Fibroblast of skin of back (primary cell): ENCODE results near the gene C6orf47.

Source experiments
- DNase-seq: peaks from one replicate; pipeline ENCODE4 v3.0.0-alpha.2; 2013

Gene C6orf47

DNA sequence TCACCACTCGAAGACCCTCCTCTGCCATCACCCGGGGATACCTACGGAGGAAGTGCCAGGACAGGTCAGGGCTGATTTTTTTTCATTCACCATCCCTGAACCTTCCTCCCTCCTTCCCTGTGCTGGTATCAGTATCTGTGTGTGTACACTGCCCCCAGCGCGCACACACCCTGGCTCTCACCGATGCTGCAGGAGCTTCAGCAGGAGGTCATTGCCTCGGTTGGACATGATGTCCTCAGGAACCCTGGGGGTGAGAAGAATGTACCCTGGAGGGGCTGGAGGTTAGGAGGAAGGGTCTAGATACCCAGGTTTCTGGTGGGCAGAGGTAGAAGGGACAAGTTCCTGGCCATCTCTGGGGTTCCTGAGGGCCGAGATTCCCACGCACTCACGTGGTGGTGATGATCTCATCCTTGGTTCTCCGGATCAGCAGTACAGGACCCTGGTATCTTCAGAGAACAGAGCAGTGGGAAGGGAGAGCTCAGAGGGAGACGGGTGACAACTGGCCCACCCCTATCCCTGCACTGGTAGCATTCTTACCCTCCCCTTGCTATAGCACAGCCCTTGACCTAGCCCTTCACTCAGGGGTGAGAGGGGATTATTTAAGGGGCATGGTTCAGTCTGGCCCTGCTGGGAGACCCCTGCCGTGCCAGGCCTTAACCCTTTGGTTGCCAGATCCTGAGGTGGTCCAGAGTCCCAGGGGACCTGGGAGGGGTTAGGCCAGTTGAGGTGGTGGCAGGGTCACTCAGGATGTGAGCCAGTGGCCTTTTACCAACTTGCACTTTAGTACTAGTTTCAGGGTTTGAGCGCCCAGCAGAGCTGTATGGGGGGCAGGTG lies 27.5 kb upstream of the C6orf47 start:
- DNase-seq: no peak

DNA sequence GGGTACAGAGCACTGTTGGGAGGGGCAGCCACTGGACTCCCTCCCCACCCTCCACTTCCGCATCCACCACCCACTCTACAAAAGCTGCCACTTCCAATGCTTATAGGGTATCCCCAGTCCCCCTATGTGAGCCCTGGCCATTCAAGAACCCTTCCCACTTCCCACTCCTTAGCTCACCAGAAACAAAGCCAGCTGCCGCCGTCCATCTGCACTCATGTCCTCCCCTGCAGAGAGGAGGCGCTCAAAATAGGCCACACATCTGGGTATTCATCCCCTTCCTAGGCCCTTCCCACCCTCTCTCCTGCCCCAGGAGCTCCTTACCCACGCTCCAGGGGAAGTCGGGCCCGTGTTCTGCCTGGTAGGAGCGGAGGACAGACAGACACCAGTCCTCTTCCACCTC lies 26.7 kb upstream of the C6orf47 start:
- DNase-seq: no peak

DNA sequence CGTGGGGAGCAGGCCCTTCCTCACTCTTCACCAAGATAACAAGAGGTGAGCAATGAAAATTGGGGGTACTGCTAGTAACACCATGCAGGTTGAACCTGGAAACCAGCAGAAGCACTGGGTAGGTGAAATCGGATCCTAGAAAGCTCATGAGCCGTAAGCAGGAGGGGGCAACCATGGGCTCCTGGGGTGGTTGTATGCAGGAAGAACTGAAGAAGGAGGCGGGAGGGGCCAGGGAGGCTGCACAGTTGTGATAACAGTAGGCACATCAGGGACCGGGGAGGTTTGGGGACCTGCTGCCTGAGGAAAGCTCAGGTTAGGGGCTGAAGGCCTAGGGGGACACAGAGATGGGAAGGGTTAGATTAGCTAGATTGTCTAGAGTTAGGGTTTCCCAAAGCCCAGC lies 25.9 kb upstream of the C6orf47 start:
- DNase-seq: no peak

DNA sequence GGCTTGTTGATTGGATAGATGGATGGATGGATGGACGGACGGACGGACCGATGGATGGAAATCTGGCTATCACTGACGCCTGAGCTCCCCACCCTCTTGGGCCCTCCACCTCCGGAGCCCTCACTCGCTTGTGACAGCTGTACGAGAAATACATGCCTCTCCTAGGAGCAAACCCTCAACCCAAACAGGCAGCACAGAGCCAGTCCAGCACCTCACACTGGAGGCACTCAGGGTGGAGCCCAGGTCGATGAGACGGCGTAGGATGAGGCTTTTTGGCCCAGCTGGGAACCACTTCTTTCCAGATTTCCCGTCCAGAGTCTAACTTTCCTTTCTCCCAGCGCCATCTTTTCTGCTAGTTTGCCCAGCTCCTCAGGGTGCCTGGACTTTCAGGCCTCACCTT lies 23.0 kb upstream of the C6orf47 start:
- no peak for DNase-seq

DNA sequence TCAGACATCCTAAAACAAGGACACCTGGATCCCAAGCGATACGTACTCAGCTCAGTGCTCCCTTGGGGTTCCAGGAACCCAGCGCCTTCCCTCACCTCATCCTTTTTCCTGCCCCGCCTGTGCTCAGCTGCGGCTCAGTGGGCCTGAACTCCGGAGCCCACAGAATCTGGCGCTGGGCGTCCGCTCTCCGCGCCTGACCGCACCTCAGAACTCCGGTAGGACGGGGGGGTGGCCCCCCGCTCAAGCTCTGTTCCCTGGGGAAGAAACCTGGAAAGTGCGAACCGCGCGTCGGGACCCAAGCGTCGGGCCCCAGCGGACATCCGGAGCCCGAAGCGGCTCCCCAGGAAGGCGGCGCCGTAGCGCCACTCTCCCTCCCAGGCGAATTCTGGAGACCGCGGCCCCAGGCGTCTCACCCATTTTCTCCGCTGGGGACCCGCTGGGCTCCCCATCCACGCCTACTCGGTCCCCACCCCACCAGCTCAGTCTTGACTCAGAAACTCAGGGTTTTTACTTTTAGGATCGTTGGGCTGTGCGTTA lies 20.6 kb upstream of the C6orf47 start:
- peak; percentile 50 for DNase-seq

DNA sequence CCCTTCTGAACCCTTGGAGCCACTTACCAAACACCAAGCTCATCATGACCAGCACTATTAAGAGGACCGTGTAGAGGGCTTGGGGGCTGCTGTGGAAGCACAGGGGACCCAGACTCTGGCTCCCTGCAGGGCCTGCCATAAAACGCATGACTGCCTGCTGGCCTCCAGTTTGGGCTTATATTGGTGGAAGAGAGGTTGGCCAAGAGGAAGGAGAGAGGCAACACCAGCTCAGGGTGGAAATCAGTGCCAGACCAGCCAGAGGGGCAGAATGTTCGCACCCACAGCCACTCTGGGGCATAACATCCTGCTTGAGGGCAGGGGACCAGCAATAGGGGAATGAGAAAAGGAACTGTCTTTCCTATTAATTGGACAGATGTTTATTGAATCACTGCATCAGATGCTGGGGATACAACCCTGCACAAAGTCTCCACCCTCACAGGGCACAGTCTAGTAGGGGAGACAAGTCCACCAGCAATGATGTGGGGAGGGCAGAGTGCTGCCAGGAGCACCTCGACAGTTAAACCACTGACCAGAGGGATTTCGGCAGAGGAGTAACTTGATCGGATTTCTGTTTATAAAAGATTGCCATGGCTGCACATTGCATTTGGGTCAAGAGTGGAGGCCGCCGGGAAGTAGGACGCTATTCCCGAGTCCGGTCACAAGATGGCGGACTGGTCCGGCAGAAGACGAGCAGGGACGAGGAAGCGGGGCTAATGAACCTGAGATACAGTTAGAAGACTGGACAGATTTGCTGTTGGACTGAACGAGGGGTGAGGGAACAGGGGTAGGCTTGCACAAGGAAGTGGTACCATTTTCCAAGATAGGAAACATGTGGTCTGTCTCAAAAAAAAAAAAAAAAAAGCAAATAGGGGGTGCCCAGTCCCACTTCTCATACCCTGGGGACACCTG lies 19.9 kb upstream of the C6orf47 start, which contains the start of gene LY6G5C:
TSS of gene LY6G5C (minus strand) at position 842 of the 909 bp plus-strand sequence. CDS start at position 148, 694 bp downstream.
- peak; percentile 80 for DNase-seq

DNA sequence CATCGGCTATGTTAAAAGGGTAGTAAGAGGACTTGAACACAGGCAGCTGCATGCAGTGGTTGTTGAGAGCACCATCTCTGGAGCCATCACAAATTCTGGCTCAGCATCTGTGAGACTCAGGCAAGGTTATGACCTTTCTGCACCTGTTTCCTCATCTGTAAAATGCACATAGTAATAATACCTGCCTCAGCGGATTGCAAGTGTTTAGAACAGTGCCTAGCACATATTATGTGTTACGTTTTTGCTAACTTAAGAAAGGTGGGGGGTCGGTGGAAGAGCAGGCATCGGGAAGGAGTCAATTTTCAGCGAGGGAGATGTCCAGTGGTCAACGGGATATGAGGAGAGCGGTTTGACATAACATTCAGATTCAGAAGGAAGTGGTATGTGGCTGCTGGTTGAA lies 17.4 kb upstream of the C6orf47 start:
- DNase-seq: no peak

DNA sequence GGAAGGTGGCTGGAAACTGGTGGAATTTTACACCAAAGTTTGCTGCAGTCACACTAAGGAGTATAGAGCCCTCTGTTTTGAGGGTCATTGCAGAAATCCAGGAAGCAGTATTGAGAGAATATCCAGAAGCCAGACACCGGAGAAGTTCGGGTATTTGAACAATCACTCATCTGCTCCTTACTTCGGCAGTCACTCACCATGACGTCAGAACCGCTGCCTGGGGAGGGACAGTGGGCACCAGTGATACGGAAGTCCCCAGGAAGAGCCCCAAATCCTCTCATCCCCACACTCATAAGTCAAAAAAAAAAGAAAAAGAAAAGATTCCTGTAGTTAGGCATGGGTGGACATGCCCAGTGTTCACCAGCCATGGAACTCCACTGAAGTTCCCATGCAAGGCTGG lies 16.3 kb upstream of the C6orf47 start:
- DNase-seq: no peak

DNA sequence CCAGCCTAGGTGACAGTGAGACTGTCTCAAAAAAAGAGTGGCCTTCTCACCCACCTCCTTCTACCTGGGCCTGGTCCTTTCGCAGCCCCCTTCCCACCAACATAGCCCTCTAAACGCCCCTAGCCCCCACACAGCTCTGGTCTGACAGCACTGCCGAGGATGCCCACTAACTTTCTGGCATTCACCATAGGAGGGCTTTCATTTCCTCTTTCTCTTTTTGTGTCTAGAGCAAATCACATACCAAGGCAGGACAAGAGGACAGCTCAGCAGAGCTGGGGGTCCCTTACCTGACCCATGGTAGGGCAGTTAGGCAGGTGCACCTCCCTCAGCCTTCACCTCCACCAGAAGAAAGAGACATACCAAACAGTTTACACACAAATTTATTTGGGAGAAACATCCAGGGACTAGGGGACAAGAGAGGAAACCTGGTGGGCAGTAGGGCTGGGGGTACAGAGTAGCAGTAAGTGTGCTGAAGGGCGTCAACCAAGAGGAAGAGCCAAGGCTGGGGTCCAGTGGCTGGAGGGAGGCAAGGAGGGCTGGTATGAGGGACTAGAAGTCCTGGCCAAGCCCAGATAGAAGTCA lies 15.8 kb upstream of the C6orf47 start:
- DNase-seq: no peak

DNA sequence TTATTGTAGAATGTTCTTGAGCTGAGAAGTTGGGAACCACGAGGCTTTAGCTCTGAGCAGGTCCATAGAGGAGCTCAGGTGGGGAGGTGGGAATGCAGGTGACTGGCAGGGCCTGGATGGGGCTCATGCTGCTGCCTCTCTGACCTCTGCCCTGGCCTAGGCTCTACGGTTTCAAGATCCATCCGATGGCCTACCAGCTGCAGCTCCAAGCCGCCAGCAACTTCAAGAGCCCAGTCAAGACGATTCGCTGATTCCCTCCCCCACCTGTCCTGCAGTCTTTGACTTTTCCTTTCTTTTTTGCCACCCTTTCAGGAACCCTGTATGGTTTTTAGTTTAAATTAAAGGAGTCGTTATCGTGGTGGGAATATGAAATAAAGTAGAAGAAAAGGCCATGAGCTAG lies 9.1 kb upstream of the C6orf47 start, which contains the start of gene LY6G5B:
TSS of gene LY6G5B (plus strand) at position 301 of the 400 bp plus-strand sequence. CDS start 975 bp downstream, outside the sequence.
- DNase-seq: no peak

DNA sequence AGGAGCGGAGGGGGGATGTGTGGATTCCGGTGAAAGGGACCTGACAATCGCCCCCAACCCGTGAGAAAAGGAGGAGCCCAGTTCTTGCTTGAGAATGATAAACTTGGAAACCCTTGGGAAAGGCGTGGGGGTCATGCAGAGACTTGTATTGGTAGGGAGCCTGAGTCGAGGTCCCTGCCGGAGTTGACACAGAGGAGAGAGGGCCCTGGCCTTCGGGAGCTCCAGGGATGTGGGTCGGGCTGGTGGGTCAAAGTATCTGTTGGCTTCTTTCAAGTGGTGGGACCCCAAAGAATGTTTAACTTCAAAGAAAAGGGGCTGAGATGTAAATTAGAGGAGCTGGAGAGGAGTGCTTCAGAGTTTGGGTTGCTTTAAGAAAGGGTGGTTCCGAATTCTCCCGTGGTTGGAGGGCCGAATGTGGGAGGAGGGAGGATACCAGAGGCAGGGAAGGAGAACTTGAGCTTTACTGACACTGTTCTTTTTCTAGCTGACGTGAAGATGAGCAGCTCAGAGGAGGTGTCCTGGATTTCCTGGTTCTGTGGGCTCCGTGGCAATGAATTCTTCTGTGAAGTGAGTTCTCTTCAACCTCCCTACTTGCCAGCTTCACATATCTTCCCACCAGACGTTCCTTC lies 5.9 kb upstream of the C6orf47 start:
- no peak for DNase-seq

DNA sequence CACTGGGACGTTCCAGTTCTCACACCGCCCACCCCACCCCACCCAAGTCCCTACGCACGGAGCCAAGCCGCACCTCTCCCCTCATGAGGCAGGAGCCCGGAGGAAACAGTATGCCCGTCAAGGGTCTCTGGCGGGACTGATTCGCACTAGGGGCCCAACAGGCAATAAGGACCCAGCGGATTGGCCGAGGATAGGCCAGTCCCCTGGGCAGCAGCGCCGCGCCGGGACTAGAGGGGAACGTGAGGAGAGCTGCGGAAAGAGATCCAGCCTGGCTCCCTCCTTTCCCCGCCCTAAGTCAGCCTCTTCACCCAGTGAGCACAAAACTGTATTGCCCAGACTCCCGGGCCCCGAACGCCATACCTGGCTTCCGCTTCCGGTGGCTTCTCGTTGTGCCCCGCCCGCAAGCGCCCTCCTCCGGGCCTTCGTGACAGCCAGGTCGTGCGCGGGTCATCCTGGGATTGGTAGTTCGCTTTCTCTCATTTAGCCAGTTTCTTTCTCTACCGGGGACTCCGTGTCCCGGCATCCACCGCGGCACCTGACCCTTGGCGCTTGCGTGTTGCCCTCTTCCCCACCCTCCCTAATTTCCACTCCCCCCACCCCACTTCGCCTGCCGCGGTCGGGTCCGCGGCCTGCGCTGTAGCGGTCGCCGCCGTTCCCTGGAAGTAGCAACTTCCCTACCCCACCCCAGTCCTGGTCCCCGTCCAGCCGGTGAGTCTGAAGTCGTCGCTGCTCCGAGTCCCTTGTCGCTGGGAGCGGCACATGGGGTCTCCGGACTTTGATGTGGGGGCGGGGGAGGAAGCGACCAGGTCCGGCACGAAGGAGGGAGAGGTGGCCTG lies 5.1 kb upstream of the C6orf47 start, which contains the start of gene CSNK2B:
TSS of gene CSNK2B (plus strand) at position 580 of the 836 bp plus-strand sequence. CDS start 752 bp downstream, outside the sequence.
- DNase-seq: peak; percentile 98

DNA sequence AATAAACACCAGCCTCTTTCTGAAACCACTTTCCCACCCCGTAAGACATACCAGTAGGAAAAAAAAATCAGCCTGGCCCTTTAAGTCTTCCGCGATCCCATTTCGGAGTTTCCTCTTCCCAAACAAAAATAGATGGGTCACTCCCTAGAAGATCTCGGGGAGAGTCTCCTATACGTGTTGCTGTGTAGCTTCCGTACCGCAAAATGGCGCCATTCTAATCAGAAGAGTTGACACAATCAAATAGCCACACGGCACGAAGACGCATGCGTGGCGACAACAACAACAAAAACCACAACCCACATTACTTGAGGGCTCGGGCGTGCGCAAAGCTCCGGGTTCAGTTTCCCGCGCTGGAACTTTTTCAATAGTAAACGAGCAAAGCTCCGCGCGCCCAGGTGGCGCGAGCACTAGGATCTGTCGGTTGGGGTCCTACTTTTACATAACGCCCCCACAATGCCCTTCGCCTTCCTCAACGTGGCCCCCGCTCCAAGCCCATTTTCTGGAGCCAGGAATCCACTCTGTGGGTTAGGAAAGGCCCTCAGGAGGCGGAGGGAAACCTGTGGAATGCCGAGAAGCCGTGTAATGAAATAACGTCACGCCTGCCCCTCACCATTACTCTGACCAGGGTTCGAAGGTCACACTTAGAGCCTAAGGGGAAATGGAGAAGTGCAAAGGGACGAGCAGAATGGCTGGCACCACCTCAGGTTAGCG lies 4.4 kb upstream of the C6orf47 start, which contains the start of gene GPANK1:
TSS of gene GPANK1 (minus strand) at position 208 of the 711 bp plus-strand sequence. CDS start 519 bp downstream, outside the sequence.
- peak; percentile 91 for DNase-seq

DNA sequence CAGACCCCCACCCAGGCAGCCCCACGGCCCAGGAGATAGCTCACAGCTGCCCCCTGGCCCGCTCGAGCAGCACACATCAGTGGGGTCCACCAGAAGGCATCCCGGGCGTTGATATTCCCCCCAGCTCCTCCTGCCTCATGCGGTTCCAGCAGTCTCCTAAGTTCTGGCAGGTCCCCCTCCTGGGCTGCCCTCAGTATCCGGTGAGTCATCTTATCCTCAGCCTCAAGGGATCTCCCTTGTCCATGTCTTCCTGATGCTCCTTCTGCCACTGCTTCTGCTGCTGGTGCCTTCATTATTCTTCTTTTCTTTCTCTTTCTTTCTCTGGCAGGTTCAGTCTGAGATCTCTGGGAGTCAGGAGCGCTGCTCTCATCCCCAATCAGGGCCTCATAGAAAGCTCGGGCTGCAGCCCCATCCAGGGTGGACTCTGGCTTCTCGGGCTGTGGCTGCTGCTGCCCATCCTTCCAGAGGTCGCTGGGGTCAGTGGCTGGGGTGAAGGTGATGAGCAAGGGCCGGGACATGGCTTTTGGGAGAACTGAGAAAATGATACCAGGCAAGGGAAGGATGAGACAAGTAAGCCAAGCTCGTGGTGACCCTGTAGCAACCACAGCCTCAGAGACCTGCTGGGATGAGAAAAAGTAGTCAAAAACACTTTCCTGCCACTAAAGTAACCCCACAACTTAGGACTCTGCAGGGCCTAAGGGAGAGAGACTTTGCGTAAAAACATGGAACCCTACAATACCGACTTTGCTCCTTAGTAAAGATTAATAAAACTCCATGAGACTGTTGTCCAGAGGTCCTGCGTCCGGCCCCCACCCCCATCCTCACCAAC lies 3.6 kb upstream of the C6orf47 start:
- DNase-seq: peak; percentile 91

DNA sequence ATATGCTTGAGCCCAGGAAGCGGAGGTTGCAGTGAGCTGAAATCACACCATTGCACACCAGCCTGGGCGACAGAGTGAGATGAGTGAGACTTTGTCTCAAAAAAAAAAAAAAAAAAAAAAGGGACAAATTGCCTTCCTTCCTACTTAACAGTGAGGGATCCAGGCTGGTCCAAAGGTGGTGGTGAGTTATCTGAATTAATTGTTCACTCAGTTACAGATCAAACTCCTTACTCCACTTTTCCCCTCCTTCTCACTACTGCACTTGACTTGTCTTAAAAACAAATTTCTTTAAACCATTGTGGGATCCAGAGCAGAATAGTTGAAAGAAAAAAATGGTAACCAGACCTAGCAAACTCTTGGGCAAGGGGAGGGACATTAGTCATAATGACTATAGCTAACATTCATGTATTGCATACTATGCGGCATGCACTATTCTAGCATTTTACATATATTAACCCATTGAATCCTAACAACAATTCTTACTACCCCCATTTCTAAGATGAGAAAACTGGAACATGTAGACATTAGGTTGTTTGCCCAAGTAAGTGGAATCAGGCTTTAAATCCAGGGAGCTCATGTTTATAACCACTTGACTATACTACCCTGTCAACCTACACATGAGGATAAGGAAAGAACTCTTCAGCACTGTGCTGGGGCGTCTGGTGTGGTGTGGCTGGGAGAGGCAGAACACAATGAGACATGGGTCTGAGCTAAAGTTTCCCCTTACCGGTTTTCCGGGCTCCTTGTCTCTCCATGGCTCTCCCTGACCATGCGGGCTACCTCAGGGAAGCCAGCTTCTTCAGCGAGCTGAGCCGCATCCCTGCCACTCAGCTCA lies 2.8 kb upstream of the C6orf47 start:
- DNase-seq: peak; percentile 60

DNA sequence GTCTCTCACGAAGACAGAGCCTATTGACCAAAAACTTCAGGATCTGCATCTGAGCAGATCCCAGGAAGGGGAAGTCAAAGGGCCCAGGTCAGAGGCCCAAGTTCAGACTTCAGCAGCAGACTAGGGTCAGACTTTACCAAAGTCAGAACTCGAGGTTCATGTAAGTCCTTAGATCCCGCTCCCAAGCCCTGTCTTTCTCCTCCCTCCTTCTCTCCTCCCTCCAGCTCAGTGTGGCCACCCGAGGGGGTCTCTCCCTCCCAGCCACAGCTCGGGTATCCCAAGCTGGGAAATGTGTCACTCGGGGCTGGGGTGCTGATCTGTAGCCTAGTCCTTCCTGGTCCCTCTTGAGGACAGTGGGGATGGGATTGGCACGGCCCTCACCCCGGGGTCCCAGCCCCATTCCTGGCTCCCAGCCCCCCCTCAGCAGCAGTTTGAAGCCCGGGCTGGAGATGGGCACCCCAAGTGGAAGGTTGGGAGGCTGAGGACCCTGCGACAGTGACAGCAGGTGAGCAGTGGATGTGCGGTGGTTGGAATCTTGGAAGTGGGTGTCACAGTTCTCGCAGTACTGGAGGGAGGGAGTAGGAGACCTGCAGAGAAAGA lies 1.6 kb upstream of the C6orf47 start:
- DNase-seq: no peak

DNA sequence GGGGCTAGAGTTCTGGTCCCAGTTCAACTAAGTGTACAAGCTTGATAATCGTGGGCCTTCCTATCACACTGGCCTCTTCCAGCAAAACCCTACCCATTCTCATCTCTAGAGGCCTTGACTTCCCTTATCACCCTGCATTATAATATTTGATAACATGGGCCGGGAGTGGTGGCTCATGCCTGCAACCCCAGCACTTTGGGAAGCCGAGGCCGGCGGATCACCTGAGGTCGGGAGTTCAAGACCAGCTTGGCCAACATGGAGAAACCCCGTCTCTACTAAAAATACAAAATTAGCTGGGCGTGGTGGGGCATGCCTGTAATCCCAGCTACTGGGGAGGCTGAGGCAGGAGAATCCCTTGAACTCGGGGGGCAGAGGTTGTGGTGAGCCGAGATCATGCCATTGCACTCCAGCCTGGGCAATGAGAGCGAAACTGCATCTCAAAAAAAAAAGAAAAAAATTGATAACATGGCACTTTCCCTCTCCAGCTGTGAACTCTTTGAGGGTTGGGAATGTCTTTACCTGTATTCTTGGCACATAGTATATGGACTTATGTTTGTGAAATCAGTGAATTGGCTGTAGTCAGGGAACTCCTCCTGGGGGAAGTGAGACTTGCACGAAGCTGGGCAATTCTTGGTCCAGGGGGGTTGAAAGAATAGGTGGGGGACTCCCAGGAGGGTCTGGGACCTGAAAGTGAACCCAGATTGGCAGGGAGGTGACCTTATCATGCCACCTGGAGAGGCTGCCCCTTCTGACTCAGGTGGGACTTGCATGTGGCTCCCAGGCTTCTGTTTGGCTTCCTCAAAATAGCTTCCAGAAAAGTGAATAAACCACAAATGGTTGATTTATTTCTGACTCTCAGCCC lies 915 bp upstream of the C6orf47 start:
- DNase-seq: no peak
